DND-41 (cell line): ENCODE data around the gene FAM83D.

Source experiments
- EZH2 ChIP-seq: IDR thresholded peaks from 3 replicates; pipeline ENCODE4 v1.6.1; 2012; ENCODE audit warnings: borderline replicate concordance, low read depth, mild to moderate bottlenecking, moderate library complexity, low read length, inconsistent platforms; ENCODE audit not compliant: severe bottlenecking
- TF ChIP-seq, protein P1 (sequence below): IDR thresholded peaks from 2 replicates; pipeline ENCODE4 v1.5.1; 2012; ENCODE audit warnings: borderline replicate concordance, low read length, moderate library complexity, mild to moderate bottlenecking; ENCODE audit not compliant: poor library complexity, severe bottlenecking; ENCODE audit errors: extremely low read depth

DNA sequence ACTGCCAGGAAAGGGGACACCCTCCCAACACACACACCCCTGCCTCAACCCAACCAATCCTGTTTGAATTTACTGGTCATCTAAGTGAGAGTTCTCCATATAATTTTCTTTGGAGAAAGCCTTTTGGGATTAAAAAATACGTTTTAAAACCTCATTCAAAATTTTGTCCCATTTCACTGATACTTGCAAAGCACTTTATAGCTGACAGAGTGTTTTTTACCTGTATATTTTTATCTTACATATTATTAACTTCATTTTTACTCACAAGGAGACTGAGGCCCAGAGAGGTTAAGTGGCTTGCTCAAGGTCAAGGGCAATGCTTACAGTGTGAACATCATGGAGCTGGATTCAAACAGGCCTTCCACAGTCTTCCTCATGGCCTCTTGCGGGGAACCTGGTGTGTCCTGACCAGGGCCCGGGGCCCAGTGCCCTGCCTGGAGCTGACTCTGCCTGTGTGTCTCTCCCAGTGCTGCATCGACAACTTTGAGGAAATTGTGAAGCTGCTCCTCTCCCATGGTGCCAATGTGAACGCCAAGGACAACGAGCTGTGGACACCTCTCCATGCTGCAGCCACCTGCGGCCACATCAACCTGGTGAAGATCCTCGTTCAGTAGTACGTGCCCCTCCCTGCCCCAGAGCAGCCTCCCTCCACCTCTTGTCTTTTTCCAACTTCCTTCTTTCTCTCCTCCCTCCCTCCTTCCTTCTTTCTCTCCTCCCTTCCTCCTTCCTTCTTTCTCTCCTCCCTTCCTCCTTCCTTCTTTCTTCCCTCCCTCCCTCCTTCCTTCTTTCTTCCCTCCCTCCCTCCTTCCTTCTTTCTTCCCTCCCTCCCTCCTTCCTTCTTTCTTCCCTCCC is 30.9 kb upstream of the FAM83D start:
- TF ChIP-seq EZH2: no peak
- TF ChIP-seq, protein P1, sequence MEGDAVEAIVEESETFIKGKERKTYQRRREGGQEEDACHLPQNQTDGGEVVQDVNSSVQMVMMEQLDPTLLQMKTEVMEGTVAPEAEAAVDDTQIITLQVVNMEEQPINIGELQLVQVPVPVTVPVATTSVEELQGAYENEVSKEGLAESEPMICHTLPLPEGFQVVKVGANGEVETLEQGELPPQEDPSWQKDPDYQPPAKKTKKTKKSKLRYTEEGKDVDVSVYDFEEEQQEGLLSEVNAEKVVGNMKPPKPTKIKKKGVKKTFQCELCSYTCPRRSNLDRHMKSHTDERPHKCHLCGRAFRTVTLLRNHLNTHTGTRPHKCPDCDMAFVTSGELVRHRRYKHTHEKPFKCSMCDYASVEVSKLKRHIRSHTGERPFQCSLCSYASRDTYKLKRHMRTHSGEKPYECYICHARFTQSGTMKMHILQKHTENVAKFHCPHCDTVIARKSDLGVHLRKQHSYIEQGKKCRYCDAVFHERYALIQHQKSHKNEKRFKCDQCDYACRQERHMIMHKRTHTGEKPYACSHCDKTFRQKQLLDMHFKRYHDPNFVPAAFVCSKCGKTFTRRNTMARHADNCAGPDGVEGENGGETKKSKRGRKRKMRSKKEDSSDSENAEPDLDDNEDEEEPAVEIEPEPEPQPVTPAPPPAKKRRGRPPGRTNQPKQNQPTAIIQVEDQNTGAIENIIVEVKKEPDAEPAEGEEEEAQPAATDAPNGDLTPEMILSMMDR: no peak
